AG08395 (cell line): Measurements from ENCODE around the gene SLC22A12.

ENCODE experiments used
- DNase-seq: peaks from one replicate; pipeline ENCODE4 v3.0.0; 2012; ENCODE audit warnings: mixed read lengths, low spot score

The SLC22A12 gene

GRCh38 chr11:64604458-64605243 lies 13.6 kb downstream of the SLC22A12 start:
- no peak for DNase-seq

GRCh38 chr11:64605244-64605560 lies 14.2 kb downstream of the SLC22A12 start:
- DNase-seq = no peak

GRCh38 chr11:64605656-64606585 lies 14.9 kb downstream of the SLC22A12 start:
- no peak for DNase-seq

GRCh38 chr11:64606796-64607380 lies 15.9 kb downstream of the SLC22A12 start:
- no peak for DNase-seq

- no peak for DNase-seq
Observed at GRCh38 chr11:64607381-64607985, 16.5 kb downstream of the SLC22A12 start.

GRCh38 chr11:64608046-64608445 lies 17.0 kb downstream of the SLC22A12 start:
- peak; percentile 76 for DNase-seq

GRCh38 chr11:64608636-64609035 lies 17.6 kb downstream of the SLC22A12 start:
- DNase-seq = no peak

- DNase-seq = peak; percentile 26
Observed at GRCh38 chr11:64609436-64610047, 18.5 kb downstream of the SLC22A12 start.

- no peak for DNase-seq
Observed at GRCh38 chr11:64610596-64610995, 19.6 kb downstream of the SLC22A12 start.

GRCh38 chr11:64611176-64611575 lies 20.2 kb downstream of the SLC22A12 start:
- DNase-seq = no peak

- DNase-seq = no peak
Observed at GRCh38 chr11:64611869-64612646, 21.0 kb downstream of the SLC22A12 start.

GRCh38 chr11:64613648-64614047 lies 22.6 kb downstream of the SLC22A12 start:
- DNase-seq = no peak

GRCh38 chr11:64614917-64615316 lies 23.9 kb downstream of the SLC22A12 start:
- no peak for DNase-seq

GRCh38 chr11:64616817-64617216 lies 25.8 kb downstream of the SLC22A12 start:
- no peak for DNase-seq

- no peak for DNase-seq
Observed at GRCh38 chr11:64619196-64619595, 28.2 kb downstream of the SLC22A12 start.

- peak; percentile 42 for DNase-seq
Observed at GRCh38 chr11:64619811-64620380, 28.9 kb downstream of the SLC22A12 start.

- DNase-seq = no peak
Observed at GRCh38 chr11:64620381-64620971, 29.5 kb downstream of the SLC22A12 start.

- DNase-seq = no peak
Observed at GRCh38 chr11:64621283-64622019, 30.4 kb downstream of the SLC22A12 start.

GRCh38 chr11:64622681-64623080 lies 31.7 kb downstream of the SLC22A12 start:
- no peak for DNase-seq
